ENCODE data around the gene TWSG1.
"Not testable (repeated sequence)": the region's sequence is repeated elsewhere in the genome, so short reads cannot be mapped to it uniquely, and the experiment has no call there.

Gene TWSG1

GRCh38 chr18:9334973-9335696 lies 562 bp downstream of the TWSG1 start:
- DNase-seq (ENCODE audit: low read depth, low spot score) = peak; percentile 39

GRCh38 chr18:9335697-9336045 lies 1.1 kb downstream of the TWSG1 start:
- DNase-seq (ENCODE audit: low read depth, low spot score) = no peak

DNA sequence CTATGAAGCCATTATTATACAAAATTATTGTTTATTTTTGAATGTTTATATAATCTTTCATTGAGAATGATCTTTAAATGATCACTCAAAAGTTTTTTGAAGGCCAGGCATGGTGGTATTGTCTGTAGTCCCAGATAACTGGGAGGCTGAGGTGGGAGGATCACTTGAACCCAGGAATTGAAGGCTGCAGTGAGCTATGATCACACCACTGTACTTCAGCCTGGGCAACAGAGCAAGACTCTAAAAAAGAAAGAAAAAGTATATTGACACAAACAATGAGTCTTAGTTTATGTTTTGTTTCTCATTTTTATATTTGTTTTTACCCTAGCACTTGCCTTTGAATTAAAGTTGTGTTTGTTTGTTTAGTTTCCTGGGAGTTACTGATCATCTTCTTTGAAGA lies 2.3 kb downstream of the TWSG1 start:
- DNase-seq (ENCODE audit: low read depth, low spot score) = no peak

DNA sequence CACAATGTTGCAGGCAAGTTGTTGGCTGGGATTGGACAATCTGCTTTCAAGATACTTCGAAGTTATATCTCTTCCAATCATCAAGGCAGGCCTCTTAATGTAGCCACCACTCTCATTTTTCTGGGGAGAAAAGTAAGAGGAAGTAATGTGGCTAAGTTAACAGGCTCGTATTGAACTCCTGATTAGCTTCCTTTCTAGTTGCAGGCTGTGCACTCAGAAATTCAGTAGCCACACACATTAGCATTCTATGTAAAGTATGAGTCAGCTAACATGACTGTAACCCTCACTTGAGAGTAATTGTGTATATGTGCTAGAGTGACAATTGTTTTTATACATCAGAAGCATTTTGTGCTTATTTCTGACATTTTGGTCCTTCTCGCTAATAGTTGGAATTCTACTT lies 3.3 kb downstream of the TWSG1 start:
- peak; percentile 64 for DNase-seq (ENCODE audit: low read depth, low spot score)

- no peak for DNase-seq (ENCODE audit: low read depth, low spot score)
Measured at GRCh38 chr18:9340472-9340871, 5.9 kb downstream of the TWSG1 start.

DNA sequence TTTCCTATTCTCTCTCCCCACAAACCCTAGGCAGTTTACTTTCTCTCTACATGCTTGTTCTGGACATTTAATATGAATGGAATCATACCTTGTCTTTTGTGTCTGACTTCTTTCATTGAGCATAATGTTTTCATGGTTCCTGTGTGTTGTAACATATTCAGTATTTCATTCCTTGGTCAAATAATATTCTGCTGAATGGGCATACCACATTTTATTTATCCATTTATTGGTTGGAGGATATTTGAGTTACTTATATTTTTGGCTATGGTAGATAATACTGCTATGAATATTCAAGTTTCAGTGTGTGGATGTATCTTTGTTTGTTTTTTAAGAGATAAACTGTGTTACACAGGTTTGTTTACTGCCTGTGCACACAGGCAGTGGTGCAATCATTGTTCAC lies 9.0 kb downstream of the TWSG1 start:
- no peak for DNase-seq (ENCODE audit: low read depth, low spot score)

DNA sequence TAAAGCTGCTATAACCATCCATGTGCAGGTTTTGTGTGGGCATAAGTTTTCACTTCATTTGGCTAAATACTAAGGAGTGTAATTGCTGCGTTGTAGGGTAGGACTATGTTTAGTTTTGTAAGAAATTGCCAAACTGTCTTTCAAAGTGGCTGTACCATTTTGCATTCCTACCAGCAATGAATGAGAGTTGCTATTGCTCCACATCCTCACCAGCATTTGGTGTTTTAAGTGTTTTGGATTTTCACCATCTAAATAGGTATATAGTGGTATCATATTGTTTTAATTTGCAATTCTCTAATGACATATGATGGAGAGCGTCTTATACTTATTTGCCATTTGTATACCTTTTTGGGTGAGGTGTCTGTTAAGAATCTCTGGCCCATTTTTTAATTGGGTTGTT lies 12.2 kb downstream of the TWSG1 start:
- no peak for DNase-seq (ENCODE audit: low read depth, low spot score)

DNA sequence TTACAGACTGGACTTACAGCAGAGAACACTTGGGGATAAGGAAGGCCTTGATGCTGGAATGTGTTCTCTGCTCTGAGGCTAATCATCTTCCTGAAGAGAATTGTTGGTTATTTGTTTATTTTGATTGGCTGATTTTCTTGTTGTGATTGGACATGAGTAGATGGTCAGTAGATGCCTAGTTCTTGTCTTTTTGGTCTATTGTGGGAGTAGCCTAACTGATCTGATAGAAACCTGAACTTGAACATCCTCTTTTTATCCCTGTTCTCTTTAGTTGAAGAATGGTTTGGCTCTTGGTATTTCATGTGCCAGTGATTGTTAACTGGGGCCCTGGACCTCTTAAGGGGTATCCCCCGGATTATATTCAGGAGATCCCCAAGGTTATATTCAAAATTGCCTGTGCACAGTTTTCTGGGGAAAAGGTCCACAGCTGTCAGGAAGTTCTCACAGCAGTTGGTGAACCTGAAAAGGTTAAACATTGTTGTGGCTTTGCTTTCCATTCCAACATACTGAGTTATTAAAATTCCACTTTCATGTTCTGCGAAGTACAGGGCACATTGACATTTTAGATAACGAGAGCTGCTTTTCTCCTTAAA lies 13.6 kb downstream of the TWSG1 start:
- peak; percentile 65 for DNase-seq (ENCODE audit: low read depth, low spot score)

- no peak for DNase-seq (ENCODE audit: low read depth, low spot score)
Measured at GRCh38 chr18:9348766-9349165, 14.2 kb downstream of the TWSG1 start.

DNA sequence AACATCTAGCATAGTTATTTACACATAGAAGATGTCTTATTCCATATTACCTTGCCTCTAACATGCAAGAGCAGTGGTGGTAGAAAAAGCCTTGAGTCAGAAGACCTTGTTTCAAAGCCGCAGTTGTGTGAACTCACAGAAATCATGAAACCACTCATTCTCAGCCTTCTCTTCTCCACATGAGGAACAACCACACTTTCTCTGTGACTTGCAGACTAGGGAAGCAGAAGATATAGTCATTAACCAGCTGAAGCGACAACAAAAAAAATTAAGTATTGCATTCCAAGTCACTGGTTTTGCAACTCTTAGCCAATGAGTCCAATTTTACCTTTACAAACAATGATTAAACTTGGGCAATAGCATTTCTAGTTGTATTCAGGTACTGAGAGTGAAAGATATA lies 19.0 kb downstream of the TWSG1 start:
- no peak for DNase-seq (ENCODE audit: low read depth, low spot score)

GRCh38 chr18:9354256-9354655 lies 19.7 kb downstream of the TWSG1 start:
- no peak for DNase-seq (ENCODE audit: low read depth, low spot score)

DNA sequence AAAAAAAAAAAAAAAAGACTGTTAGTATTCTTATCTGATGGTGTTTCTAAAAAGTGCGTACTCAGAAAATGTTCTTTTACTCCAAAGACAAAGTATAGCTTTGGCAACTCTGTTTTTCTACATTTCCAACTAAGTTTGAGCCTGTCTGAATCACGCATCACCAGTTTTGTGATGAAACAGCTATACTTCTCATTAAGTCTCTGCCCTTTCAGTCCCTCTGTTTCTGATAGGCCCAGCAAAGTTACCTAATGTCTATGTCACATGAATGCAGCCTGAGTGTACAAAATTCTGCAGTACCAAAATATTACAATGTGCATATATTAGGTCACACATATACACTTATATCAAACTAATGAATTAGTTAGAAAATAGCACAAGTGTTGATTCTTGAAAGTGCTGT lies 22.4 kb downstream of the TWSG1 start:
- no peak for DNase-seq (ENCODE audit: low read depth, low spot score)

DNA sequence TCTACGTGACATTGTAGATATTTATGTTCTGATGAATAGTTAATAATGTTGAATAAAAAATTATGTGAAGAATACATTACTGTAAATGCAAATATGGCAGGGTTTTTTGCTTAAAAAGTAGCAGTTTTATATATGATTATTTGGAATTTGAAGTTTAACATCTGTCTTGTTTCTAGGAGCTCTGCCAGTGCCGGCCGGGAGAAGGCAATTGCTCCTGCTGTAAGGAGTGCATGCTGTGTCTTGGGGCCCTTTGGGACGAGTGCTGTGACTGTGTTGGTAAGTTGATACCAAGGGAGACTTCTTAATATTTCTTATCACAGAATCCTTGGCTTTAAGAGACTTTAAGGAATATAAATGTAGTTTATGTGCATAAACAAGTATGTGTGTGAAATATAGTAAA lies 25.2 kb downstream of the TWSG1 start:
- no peak for DNase-seq (ENCODE audit: low read depth, low spot score)

GRCh38 chr18:9361191-9361590 lies 26.6 kb downstream of the TWSG1 start:
- DNase-seq (ENCODE audit: low read depth, low spot score) = no peak

DNA sequence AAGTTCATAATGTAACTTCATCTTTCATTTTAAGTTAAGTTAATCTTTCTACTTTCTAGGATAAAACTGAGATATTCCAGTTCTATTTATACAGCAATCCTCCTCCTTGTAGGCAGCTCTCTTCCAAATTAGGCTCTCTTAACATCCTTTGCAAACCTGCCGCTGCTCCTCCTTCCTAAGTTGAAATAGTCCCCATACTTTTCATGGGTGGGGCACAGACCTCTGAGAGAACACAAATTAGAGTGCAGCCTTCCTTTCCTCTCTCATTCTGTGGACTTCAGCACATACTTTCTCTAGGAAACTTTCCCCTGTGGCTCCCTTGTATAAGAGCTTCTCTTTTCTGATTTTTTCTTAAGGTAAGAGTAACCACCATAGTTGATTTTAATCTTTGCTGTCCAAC lies 28.3 kb downstream of the TWSG1 start:
- DNase-seq (ENCODE audit: low read depth, low spot score) = peak; percentile 38

DNA sequence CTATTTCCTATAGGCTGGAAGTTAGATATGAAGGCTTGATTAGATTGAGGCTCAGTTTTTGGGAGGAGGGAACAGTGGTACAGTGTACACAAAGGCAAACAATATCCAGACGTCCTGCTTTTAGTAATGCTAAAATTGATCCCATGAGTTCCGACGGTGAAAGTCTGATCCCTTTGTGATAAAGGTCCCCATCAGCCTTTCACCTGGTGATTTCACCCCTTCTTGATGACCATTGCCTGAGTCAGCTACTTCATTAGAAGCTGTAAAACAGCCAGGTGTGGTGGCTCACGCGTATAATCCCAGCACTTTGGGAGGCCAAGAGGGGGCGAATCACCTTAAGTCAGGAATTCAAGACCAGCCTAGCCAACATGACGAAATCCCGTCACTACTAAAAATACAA lies 29.7 kb downstream of the TWSG1 start:
- DNase-seq (ENCODE audit: low read depth, low spot score) = no peak

- DNase-seq (ENCODE audit: low read depth, low spot score) = peak; percentile 46
Measured at GRCh38 chr18:9365406-9365805, 30.8 kb downstream of the TWSG1 start.

DNA sequence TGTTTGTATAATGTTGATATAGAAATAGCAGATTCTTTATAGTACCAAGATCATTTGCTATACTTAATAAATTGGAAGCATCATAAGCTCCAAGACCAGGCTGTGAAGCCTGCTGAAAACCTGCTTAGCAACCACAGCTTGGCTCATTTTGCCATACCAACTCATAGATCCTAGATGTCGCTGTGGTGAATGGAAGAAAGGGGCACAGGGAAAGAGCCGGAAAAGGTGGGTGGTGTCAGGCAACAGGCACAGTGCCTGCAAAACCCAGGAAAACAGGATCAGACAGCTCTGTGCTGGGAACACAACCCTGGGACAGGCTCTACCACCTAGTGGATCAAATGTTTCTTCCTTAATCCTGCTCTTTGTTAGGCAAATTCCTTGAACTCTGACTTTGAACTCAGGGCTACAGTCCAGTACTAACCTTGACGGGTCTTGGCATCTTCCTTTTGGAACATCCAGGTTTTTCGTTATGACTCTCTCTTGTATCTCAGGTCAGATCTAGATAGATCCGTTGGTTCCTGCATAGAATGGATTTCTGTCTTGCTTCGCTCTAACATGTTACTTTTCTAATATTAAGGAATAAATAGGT lies 31.6 kb downstream of the TWSG1 start:
- peak; percentile 70 for DNase-seq (ENCODE audit: low read depth, low spot score)

GRCh38 chr18:9373254-9373653 lies 38.7 kb downstream of the TWSG1 start:
- DNase-seq (ENCODE audit: low read depth, low spot score) = not testable (repeated sequence)

DNA sequence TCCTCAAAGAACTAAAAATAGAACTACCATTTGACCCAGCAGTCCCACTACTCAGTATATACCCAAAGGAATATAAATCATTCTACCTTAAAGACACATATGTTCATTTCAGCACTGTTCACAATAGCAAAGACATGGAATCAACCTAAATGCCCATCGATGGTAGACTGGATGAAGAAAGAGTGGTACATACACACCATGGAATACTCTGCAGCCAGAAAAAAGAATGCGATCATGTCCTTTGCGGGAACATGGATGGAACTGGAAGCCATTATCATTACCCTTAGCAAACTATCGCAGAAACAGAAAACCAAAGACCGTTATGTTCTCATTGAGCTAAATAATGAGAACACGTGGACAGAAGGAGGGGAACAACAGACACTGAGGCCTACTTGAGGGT lies 44.5 kb downstream of the TWSG1 start:
- DNase-seq (ENCODE audit: low read depth, low spot score) = no peak

GRCh38 chr18:9380101-9380500 lies 45.5 kb downstream of the TWSG1 start:
- no peak for DNase-seq (ENCODE audit: low read depth, low spot score)

- DNase-seq (ENCODE audit: low read depth, low spot score) = peak; percentile 44
Measured at GRCh38 chr18:9380621-9381395, 46.2 kb downstream of the TWSG1 start.

DNA sequence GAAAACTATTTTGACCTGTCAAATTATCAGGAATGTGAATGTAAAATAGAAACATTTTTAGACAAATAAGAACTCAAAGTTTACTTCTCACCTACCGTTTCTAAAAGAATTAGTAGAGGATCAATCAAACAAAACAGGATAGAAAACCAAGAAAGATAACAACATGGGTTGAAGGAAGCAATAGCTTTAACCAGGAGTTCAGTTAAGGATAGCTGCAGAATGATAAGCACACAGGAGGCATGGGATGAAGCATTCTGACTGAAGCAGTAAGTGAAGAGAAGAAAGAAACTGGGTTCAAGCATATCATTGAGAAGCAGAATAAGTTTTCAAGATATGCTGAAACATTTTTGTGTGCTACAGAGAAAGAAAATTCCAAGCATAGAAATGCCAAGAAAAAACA lies 52.3 kb downstream of the TWSG1 start:
- no peak for DNase-seq (ENCODE audit: low read depth, low spot score)

Measured in astrocyte of the hippocampus (primary cell).